ENCODE data around the gene VPS11.
A peak's percentile ranks its signal among the peaks of the same experiment; 100 is the strongest.
"Not testable (repeated sequence)": the region's sequence is repeated elsewhere in the genome, so short reads cannot be mapped to it uniquely, and the experiment has no call there.

Gene VPS11

DNA sequence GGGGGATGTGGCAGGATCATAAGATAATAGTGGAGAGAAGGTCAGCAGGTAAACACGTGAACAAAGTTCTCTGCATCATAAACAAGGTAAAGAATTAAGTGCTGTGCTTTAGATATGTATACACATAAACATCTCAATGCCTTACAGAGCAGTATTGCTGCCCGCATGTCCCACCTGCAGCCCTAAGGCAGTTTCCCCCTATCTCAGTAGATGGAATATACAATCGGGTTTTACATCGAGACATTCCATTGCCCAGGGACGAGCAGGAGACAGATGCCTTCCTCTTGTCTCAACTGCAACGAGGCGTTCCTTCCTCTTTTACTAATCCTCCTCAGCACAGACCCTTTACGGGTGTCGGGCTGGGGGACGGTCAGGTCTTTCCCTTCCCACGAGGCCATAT is 28.1 kb upstream of the VPS11 start:
- DNase-seq: not testable (repeated sequence)

DNA sequence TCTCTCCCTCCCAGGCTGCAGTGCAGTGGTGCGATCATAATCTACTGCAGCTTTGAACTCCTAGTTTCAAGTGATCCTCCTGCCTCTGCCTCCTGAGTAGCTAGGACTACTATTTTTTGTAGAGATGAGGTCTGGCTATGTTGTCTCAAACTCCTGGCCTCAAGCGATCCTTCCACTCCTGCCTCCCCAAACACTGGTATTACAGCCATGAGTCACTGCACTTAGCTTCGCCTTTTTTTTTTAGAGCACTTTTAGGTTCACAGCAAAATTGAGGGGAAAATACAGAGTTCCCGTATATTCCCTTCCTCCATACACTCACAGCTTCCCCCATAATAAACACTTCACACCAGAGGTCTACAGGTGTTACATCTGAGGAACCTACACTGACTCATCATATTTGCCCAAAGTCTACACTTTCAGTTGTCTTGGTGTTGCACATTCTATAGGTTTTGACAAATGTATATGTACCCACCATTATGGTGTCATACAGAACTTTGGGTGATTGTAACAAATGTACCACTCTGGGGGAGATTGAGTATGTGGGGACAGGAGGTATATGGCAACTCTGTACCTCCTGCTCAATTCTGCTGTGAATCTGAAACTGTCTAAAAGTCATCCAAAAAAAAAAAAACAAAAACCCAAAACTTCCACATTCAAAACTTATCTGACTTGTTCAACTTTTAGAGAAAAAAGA is 25.6 kb upstream of the VPS11 start:
- no peak for DNase-seq

DNA sequence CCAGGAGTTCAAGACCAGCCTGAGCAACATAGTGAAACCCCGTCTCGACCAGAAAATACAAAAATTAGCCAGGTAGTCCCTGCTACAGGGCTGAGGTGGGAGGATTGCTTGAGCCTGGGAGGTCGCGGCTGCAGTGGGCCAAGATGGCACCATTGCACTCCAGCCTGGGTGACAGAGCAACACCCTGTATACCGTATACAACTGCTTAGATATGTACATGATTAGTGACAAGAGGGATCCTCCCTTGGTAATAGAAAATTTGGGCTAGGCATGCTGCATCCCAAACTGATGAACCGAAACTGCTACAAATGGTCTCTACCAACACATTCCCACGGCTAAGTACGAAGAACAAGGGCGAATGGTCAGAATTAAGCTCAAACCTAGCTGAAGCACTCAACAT is 24.7 kb upstream of the VPS11 start:
- DNase-seq: no peak

DNA sequence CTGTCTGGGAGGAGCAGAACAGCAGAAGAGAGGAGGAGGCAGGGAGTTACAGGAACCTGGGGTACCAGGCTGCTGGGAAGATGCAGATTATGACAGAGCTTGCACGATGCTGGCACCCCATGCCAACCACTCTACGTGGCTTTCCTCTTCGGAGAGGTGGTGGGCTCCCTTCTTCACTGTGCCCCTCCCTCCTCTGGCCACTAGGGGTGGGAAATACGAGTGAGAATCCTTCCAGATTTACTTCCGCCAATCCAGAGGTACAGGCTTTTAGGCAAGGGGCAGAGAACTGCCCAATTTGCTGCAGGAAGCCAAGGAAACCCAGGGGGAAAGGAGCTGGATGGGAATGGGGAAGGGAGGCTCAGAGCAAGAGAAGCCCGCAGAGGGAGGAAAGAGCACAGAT is 22.9 kb upstream of the VPS11 start:
- no peak for DNase-seq

DNA sequence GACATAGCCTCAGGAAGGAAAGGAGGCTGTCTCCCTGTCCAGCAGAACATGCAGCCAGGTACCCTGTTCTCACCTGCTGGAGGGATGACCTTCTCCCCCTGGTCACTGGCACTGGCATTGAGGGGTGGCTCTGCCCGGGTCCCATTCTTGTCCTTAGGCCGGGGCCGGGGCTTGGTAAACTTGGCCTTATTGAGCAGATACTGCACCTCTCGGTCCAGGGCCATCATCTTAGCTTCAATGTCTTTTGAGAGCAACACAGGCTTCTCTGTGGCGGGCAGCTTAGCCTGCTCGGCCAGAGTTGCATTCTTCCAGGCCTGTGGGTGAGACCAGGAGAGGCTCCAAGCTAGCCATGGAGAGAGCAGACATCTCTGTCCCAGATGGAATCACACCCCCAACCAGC is 21.1 kb upstream of the VPS11 start:
- DNase-seq: no peak

DNA sequence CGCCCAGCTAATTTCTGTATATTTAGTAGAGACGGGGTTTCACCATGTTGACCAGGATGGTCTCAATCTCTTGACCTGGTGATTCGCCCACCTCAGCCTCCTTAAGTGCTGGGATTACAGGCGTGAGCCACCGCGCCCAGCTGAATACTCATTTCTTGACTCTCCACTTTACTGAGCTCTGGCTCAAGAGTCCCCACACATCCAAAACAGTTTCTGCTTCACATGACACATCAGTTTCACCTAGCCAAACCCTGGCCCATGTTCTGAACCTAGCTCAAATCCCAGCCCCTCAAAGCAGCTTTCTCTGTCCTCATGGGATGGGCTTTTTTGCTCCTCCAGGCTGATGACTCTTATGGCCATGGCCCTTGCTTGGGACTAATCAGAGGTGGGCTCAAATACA is 20.4 kb upstream of the VPS11 start:
- DNase-seq: no peak

DNA sequence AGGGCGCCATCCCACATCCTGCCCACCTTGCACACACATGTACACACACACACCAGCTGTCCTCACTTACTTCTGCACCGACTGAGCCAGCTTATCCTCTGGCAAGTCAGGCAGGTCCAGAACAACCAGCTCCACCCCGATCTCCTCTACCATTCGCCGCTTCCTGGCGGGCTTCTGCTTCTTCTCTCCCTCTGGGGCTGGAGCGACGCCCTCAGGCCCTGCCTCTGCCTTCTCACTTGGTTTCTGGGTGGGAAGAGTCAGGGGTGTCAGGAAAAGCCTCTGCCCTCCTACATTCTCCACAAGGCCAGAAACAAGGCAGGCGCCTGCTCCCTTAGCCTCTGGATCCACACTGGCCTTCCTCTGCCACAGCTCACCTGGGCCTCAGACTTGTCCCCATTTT is 19.0 kb upstream of the VPS11 start:
- DNase-seq: no peak

DNA sequence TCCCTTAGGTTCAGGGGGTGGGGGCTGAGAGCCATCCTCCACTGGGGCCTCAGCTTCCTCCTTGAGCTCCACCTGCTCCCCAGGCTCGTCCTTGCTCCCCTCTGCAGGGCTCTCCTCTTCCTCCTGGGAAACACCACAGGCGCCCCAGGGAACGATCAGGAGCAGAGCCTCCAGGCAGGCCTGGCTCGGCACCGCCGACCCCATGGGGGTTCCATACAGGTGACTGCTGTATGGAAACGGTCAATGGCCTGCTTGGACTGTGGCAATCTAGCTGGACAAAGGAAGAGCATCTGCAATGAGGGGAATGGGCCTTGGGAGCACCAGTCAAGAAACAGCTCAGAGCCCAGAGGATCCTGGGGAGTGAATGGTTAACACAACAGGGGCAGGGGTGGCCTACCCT is 18.5 kb upstream of the VPS11 start:
- no peak for DNase-seq

DNA sequence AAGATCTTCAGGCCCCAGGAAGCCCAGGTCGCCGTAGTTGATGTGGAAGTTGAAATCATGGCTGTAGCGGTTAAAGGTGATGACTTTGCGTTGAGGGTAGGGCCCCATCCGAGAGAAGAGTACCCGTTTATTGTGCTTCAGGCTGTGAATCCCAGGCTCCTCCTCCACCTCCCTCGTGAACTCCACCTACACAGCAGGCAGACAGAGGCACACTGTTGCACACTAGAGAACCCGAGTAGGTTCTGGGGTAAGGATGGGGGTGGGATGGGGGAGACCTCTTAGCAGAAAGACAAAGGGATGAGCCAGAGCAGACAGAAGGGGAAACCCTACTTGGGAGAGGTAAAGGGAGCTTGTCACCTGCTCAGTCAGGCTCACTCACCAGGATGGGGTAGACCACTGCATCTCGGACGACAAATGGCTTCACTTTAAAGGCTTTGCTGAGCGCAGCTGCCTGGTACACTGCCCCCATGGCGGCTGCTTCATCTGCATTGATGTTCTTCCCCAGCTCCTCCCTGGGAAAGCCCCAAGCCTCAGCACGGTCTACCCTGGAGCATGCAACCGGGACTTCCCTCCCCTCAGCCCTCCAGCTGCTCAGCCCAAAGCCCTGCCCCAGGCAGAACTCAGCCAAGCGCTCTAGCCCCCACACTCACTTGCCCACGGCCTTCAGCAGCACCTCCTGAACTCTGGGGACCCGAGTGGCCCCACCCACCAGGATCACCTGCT is 16.0 kb upstream of the VPS11 start:
- no peak for DNase-seq

DNA sequence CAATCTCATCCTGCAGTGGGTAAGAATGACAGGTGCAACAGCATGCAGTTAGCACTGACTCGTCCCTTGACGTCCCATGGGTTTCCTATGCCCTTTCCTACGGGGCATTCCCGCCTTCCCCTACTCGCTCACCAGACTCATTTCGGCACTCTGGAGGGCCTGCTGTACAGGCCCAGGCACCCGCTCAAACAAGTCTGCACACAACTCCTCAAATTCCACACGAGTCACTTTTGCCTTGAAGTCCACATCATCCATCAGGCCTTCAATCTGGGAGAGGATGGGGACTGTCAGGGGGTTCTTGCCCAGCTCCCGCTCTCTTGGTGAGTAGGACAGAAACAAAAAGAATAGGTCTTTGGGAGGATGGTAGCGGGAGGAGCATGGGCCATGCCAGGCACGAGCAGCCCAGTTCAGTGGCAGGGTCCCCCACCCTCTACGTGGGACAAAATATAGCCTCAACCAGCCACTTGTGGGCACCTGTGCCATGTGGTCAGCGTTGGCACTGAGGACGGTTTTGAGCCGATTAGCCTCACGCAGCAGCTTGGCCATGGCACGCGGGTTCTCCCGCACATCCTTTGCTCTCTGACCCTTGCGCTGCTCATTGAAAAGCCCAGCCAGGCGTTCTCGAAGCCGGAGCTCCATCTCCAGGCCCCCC is 15.3 kb upstream of the VPS11 start:
- no peak for DNase-seq

DNA sequence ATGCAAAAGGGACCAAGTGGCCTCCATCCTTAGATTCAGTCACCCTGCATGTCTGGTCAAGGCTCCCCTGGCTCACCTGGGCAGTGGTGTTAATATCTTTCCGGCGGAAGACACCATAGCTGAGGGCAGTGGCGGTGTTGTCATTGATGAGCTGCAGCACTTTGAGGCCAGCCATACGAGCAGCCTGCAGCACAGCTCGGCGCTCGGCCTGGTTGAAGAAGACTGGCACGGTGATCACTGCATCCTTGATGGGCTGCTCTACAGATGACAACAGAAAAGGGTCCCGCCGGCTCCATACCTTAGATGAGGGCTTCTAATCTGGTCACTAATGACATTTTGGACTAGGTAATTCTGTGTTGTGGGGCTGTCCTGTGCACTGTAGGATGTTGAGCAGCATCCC is 13.2 kb upstream of the VPS11 start:
- DNase-seq: no peak

DNA sequence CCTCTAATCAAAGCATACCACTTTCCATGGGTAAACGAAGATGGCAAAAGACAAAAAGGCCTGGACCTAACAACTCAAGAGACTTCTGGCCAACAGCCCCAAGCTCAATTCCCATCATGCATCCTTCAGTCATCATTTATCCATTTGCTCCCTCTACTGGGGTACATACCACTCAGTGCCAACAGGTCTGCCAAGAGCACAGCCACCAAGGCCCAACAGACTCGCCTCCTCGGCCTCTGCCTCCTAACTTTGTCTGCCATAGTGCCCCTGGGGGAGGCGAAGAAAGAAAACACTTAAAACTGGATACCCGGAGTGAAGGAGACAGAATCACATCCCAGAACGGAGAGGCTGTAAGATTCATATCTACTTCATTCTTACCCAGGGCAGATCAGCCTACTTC is 11.7 kb upstream of the VPS11 start:
- peak; percentile 8 to 12 for DNase-seq

DNA sequence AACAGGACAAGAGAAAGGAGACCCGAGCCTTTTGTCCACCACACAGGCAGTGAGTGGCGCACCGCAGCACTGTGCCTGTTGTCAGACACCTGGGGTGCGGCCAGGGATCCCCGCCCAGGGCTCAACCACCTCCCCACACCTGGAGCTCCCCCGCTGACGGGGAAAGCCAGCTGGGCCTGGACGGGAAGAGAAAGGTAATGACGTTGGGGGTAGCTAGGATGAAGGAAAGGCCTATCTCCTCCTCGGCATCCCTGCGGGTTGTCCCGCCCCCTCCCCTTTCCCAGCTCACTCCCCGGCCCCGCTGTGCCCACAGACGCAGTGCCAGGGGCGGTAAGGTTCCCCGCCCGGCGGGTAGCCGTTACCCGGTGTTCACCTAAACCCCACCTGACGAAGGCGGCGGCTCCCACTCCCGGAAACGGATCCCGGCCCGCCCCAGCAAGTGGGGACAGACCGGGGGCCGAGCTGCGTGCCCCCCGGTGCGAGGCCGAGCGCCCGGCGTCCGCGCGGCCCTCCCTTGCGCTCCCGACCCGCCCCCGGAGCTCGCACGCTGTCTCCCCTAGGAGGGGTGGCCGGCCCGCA is 11.1 kb upstream of the VPS11 start:
- DNase-seq: peak in 1 of 2 experiments; percentile 41

DNA sequence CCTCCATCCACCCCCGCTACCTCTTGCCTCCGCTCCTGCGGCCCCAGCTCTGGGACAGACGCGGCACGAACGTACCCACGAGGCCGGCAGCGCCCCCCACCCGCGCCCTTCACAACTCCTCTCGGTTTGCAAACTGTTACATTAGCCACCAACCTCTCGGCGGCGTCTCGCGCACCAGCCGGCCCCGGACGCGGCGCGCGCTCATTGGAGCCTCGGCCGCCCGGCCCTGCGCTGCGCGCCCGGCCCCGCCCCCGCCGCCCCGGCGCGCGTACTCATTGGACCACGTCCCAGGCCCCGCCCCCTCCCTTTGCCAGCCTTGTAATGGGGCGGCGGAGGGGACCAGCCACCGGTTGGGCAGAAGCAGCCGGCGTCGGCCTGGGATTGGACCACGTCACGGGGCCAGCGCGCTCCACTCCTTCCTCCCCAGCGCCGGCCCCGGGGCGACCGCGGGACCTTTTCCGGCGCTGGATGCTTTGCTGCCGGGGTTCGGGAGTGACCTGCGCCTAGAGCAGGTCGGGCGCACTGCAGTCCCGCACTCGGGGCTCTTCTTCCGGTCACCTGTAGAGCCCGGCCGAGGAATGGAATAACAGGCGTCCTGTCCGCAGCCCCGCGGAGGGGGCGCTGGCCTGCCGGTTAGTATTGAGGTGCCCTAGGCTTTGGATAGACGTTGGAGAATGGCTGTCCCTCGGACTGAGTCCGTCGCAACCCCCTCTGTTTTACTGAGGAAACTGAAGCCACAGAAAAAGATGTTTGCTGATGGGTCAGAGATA is 10.4 kb upstream of the VPS11 start, which contains the start of gene HYOU1:
TSS of gene HYOU1 (minus strand) at position 206 of the 770 bp plus-strand sequence. CDS start 1,045 bp downstream, outside the sequence.
- peak; percentile 89 to 92 for DNase-seq

DNA sequence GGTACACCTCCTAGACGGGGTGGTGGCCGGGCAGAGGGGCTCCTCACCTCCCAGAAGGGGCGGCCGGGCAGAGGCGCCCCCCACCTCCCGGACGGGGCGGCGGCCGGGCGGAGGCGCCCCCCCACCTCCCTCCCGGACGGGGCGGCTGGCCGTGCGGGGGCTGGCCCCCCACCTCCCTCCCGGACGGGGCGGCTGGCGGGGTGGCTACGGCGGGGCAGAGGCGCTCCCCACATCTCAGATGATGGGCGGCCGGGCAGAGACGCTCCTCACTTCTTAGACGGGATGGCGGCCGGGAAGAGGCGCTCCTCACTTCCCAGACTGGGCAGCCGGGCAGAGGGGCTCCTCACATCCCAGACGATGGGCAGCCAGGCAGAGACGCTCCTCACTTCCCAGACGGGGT is 8.5 kb upstream of the VPS11 start:
- not testable (repeated sequence) for DNase-seq

DNA sequence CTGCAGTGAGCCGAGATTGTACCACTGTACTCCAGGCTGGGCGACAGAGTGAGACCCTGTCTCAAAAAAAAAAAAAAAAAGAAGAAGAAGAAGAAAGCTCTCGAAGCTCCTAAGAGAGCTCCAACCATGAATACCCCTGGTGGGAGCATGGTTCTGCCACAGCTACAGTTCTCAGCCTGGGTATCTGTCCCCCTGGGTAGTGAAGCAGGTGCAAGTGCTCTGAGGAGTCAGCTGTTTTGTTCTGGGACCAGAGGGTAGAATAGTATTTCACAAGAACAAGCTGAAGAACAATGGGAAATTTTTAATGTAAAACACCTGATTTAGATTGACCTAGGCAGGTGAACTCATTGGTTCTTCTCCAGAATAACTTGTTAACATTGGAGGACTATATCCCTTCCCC is 6.4 kb upstream of the VPS11 start:
- DNase-seq: no peak

DNA sequence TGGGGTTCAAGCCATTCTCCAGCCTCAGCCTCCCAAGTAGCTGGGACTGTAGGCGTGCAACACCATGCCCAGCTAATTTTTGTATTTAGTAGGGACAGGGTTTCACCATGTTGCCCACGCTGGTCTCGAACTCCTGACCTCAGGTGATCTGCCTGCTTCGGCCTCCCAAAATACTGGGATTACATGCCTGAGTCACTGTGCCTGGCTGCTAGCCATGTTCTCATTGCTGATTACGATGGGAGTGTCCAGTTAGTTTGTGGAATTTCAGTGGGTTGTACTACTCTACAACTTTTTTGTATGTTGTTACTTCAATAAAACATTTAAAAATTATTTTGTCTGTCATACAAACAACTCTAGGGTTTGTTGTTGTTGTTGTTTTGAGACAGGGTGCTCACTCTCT is 4.8 kb upstream of the VPS11 start:
- no peak for DNase-seq

DNA sequence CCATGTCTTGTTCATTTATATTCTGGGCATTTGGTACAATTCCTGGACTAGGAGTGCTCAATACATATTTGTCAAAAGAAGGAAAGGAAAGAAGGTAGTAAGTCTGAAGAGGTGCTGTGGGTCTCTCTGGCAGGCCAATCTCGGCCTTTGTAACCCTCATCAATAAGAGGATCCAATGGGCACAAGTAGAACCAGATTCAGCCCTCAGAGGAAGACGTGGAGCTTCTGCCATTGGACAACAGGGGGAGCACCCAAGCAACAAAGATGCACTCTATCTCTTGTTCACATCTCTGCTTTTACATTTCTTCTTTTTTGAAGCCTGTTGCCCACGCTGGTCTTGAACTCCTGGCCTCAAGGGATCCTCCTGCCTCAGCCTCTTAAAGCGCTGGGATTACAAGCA is 2.2 kb upstream of the VPS11 start:
- DNase-seq: peak in 1 of 2 experiments; percentile 36

DNA sequence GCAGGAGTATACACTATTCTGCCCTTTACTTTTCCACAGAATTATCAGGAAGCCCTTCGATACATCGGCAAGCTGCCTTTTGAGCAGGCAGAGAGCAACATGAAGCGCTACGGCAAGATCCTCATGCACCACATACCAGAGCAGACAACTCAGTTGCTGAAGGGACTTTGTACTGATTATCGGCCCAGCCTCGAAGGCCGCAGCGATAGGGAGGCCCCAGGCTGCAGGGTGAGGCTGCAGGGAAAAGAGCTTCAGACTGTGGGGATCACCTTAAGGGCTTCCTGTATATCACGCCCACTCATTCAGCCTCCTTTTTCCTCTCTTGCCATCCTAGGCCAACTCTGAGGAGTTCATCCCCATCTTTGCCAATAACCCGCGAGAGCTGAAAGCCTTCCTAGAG is 10.2 kb downstream of the VPS11 start:
- no peak for DNase-seq

DNA sequence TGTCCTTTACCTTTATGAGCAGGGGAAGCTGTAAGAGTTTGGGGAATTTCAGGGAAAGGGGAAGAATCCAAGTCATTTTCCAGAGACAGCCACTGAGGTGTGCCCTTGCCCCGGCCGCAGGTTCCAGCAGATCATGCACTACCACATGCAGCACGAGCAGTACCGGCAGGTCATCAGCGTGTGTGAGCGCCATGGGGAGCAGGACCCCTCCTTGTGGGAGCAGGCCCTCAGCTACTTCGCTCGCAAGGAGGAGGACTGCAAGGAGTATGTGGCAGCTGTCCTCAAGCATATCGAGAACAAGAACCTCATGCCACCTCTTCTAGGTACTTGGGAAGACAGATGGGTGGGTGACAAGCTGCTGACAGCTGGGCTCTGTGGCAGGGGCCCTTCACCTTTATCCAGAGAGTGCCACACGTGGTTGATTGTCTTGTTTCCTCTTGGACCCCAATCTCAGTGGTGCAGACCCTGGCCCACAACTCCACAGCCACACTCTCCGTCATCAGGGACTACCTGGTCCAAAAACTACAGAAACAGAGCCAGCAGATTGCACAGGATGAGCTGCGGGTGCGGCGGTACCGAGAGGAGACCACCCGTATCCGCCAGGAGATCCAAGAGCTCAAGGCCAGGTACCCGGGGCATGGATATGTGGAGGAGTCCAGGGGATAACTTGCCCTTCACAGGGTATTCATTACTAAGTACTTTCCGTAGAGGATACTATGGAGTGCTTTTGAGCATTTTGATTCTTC is 11.2 kb downstream of the VPS11 start:
- no peak for DNase-seq

DNA sequence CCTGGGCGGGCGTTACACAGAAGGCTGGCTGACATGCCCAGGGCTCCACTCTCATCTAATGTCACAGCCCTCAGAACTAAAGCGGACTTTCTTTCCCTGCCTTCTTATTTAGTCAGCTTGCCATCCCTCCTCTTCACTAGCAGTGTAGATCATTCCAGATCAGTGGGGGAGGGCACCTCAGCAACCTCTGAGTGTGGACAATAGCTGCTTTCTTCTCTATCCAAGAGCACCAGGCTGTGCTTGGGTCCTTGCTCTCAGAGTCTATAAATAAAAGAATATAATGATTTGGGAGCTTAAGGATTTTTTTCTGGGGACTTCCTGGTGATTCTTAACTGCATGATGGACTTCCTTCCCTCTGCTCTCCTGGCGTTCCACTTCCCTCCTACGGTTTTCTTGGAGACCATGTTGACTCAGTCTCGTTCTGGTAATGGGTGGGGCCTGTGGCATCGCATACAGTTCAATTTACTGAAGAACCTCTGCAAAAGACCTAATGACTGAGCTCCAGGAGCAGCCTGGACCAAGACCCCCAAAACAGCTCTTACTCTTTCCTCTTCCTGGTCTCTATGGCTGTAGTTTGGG is 14.2 kb downstream of the VPS11 start:
- no peak for DNase-seq

Measured in NCI-H524 (cell line).